Panc1 (cell line): ENCODE data around the gene ANKH. TPM values are rescaled to one million over a fixed set of nuclear protein-coding genes. Genes with fewer than 3 reads are reported as not detected.

Experiments
- ATAC-seq: fragments of 200-7000 bp; cut with Tn5 transposase; 2 replicates; pipeline ENCODE4 v1.9.1; 2020; ENCODE audit warnings: mild to moderate bottlenecking, moderate library complexity
- BruUV-seq: library from RNA; stranded (reverse); fragments of 400-500 nt; replicated peaks from 2 replicates; lab custom pipeline; 2021; lab: Mats Ljungman, UMichigan
- CTCF ChIA-PET: fragments of 300-600 bp; sonication (Branson Sonifier 250); formaldehyde crosslinking; loops from one replicate; lab custom pipeline; 2022; ENCODE audit warnings: antibody characterized with exemption; lab: Charles Lee
- POLR2A ChIA-PET: fragments of 300-600 bp; sonication (Branson Sonifier 250); formaldehyde crosslinking; loops from one replicate; lab custom pipeline; 2022; ENCODE audit warnings: antibody characterized with exemption; lab: Charles Lee
- DNase-seq: peaks from one replicate; pipeline ENCODE4 v3.0.0-alpha.2; 2010; ENCODE audit warnings: low read depth, low spot score
- H3K27ac ChIP-seq: 2 replicates; pipeline ENCODE4 v1.5.1; 2011; ENCODE audit warnings: mild to moderate bottlenecking, low read length, inconsistent platforms
- H3K27me3 ChIP-seq: fragments of 200-500 bp; sonication (Bioruptor generic); 2 replicates; pipeline ENCODE4 v1.6.0; 2014; ENCODE audit warnings: low read length, inconsistent platforms; ENCODE audit not compliant: control insufficient read depth, insufficient read depth
- H3K36me3 ChIP-seq: fragments of 200-500 bp; sonication (Bioruptor generic); 2 replicates; pipeline ENCODE4 v1.5.1; 2014; ENCODE audit warnings: inconsistent platforms, mild to moderate bottlenecking, low read length, moderate library complexity; ENCODE audit not compliant: control insufficient read depth, insufficient read depth
- H3K4me1 ChIP-seq: 2 replicates; pipeline ENCODE4 v1.5.1; 2011; ENCODE audit warnings: inconsistent platforms, mild to moderate bottlenecking, low read length, moderate library complexity; ENCODE audit not compliant: control insufficient read depth, insufficient read depth
- H3K4me3 ChIP-seq, 2 experiments: 2 replicates each; pipeline ENCODE4 v1.5.1; 2011 to 2012; ENCODE audit warnings: low read depth in 2 of 2, low read length in 2 of 2, mild to moderate bottlenecking in 2 of 2, inconsistent platforms in 1 of 2, moderate library complexity in 1 of 2
- H3K9me3 ChIP-seq: fragments of 200-500 bp; sonication (Bioruptor generic); 2 replicates; pipeline ENCODE4 v1.5.1; 2014; ENCODE audit warnings: low read depth, mild to moderate bottlenecking, inconsistent platforms, low read length, moderate library complexity; ENCODE audit not compliant: control insufficient read depth, insufficient read depth
- POLR2AphosphoS5 ChIP-seq: IDR thresholded peaks from 2 replicates; pipeline ENCODE4 v1.6.1; 2012; ENCODE audit warnings: mild to moderate bottlenecking, low read depth, low read length, moderate library complexity
- SIN3A ChIP-seq: IDR thresholded peaks from 2 replicates; pipeline ENCODE4 v1.6.1; 2012; ENCODE audit warnings: low read depth, mild to moderate bottlenecking, low read length, moderate library complexity, borderline replicate concordance; ENCODE audit not compliant: insufficient read depth
- TCF7L2 ChIP-seq: IDR thresholded peaks from 2 replicates; pipeline ENCODE4 v1.6.1; 2011; ENCODE audit warnings: mild to moderate bottlenecking, low read depth, low read length, inconsistent platforms
- in situ Hi-C: cut with HindIII; loops from 2 replicates; pipeline ENCODE4 v1.10.0; 2016; ENCODE audit warnings: low sequenced_read_pairs, low pct_unique_long_range_greater_than_20kb
- intact Hi-C: fragments of 100-400 bp; cut with micrococcal nuclease; formaldehyde crosslinking; loops from one replicate; pipeline ENCODE4 v1.10.0; 2022; ENCODE audit not compliant: unreplicated experiment
- total RNA-seq: library from RNA; stranded (reverse); gene quantifications from one replicate; pipeline ENCODE4 v1.2.1, GENCODE V29; 2021; ENCODE audit not compliant: unreplicated experiment
- TF ChIP-seq, protein P1 (sequence below): fragments of 450-650 bp; IDR thresholded peaks from 2 replicates; pipeline ENCODE4 v1.5.1; 2017; ENCODE audit warnings: mild to moderate bottlenecking
- TF ChIP-seq, protein P2 (sequence below), 2 experiments: IDR thresholded peaks; 2 replicates each; pipeline ENCODE4 v1.6.1; 2011 to 2012; ENCODE audit warnings: low read depth in 2 of 2, control low read depth in 1 of 2, low read length in 1 of 2, mild to moderate bottlenecking in 1 of 2, moderate library complexity in 1 of 2; ENCODE audit not compliant: insufficient read depth in 1 of 2

The ANKH gene
- total RNA-seq, 1 experiment from 2014 or later, result 11.2 TPM

DNA sequence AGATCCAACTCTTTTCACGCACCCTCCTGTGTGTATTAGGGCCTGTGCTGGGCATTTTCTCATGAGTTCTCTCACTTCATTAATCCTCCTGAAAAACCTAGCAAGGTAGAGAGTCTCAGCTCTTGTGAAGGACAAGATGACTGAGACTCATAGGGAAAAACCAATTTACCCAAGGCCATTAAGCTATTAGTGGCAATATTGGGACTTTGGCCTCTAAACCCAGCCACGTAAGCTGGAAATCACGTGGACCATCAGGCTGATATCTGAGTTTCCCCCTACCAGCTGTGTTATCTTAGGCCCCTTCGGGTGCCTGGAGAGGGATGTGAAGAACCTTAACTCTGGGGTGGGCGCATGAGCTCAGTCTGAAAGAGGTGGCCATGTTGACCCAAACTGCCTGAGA, 80.7 kb downstream of the ANKH start:
- in situ Hi-C loops (no loop called here), intact Hi-C loops (no loop called here)
- ATAC-seq (no peak), DNase-seq (no peak)
- Histone ChIP-seq H3K27me3 (no peaks in the 10 kb centered on the region), H3K27ac (no peak overlapping the region), H3K4me1 (no peaks in the 10 kb centered on the region), H3K36me3 (no peaks in the 10 kb centered on the region), H3K4me3 (no peak overlapping the region), H3K9me3 (no peaks in the 10 kb centered on the region)
- TF ChIP-seq, protein P1, sequence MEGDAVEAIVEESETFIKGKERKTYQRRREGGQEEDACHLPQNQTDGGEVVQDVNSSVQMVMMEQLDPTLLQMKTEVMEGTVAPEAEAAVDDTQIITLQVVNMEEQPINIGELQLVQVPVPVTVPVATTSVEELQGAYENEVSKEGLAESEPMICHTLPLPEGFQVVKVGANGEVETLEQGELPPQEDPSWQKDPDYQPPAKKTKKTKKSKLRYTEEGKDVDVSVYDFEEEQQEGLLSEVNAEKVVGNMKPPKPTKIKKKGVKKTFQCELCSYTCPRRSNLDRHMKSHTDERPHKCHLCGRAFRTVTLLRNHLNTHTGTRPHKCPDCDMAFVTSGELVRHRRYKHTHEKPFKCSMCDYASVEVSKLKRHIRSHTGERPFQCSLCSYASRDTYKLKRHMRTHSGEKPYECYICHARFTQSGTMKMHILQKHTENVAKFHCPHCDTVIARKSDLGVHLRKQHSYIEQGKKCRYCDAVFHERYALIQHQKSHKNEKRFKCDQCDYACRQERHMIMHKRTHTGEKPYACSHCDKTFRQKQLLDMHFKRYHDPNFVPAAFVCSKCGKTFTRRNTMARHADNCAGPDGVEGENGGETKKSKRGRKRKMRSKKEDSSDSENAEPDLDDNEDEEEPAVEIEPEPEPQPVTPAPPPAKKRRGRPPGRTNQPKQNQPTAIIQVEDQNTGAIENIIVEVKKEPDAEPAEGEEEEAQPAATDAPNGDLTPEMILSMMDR, result no peak
- TF ChIP-seq SIN3A, result no peak
- TF ChIP-seq POLR2AphosphoS5, result no peak
- TF ChIP-seq, protein P2, sequence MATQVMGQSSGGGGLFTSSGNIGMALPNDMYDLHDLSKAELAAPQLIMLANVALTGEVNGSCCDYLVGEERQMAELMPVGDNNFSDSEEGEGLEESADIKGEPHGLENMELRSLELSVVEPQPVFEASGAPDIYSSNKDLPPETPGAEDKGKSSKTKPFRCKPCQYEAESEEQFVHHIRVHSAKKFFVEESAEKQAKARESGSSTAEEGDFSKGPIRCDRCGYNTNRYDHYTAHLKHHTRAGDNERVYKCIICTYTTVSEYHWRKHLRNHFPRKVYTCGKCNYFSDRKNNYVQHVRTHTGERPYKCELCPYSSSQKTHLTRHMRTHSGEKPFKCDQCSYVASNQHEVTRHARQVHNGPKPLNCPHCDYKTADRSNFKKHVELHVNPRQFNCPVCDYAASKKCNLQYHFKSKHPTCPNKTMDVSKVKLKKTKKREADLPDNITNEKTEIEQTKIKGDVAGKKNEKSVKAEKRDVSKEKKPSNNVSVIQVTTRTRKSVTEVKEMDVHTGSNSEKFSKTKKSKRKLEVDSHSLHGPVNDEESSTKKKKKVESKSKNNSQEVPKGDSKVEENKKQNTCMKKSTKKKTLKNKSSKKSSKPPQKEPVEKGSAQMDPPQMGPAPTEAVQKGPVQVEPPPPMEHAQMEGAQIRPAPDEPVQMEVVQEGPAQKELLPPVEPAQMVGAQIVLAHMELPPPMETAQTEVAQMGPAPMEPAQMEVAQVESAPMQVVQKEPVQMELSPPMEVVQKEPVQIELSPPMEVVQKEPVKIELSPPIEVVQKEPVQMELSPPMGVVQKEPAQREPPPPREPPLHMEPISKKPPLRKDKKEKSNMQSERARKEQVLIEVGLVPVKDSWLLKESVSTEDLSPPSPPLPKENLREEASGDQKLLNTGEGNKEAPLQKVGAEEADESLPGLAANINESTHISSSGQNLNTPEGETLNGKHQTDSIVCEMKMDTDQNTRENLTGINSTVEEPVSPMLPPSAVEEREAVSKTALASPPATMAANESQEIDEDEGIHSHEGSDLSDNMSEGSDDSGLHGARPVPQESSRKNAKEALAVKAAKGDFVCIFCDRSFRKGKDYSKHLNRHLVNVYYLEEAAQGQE (IDR thresholded peaks at IDR 0.05; ENCODE audit: insufficient read depth in 1 of 2, low read depth in 2 of 2, low read length in 1 of 2), result no peak
- TF ChIP-seq TCF7L2, result no peak
- BruUV-seq, result no TSS peak
- ChIA-PET CTCF (no interaction called here), POLR2A (no interaction called here)

DNA sequence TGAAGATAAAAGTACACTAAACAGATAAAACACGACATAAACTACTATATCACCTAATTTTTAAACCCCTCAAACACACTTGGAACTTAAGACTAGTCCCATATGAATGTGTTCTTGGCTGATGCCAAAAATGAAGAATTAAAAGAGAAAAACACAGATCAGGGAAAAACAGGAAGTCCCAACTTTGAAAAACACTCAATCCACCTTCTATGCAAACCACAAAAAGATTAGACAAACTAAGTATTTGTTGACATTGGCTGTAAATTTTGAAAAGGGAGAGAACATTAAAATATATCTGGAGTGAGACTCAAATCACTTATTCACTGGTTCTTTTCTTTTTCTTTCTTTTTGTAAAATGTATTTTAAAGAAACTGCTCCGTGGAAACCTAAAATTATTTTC, 81.4 kb downstream of the ANKH start:
- POLR2A ChIA-PET, result no interaction called here
- no peak for DNase-seq
- CTCF ChIA-PET, result no interaction called here
- intact Hi-C loops (no loop called here), in situ Hi-C loops (no loop called here)
- no peaks in the 10 kb centered on the region for H3K27me3 ChIP-seq
- H3K27ac ChIP-seq, result no peak overlapping the region
- H3K4me1 ChIP-seq, result no peaks in the 10 kb centered on the region
- H3K4me3 ChIP-seq, result no peak overlapping the region
- no peaks in the 10 kb centered on the region for H3K9me3 ChIP-seq
- no TSS peak for BruUV-seq
- ATAC-seq, result no peak
- no peaks in the 10 kb centered on the region for H3K36me3 ChIP-seq
- TF ChIP-seq, protein P1, result no peak
- TF ChIP-seq TCF7L2 (no peak), SIN3A (no peak)
